ENCODE data around the gene FUT9. TPM values are rescaled to one million over a fixed set of nuclear protein-coding genes. Genes with fewer than 3 reads are reported as not detected.

FUT9 gene
- total and polyA plus RNA-seq, 10 of the 15 experiments (the other 5 are each of a cell fraction or from before 2014, with no cell fraction given): not detected

DNA sequence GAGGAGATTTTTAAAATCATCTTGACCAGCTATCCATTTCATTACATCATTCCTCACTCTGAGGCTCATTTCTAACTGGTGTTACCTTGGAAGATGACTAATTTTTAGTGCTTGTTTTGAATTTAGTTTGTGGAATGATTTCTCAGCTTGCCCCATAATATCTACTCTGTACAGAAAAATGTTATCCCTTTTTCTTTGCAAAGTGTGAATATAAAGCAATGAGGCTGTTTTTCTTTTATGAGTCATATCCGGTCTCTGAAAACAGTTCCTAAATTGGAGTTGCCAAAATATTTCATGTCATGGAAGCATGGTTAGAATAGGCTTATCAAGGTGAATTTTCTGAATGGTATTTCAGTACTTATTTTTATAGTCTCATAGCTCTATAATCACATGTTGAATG lies 43.8 kb downstream of the FUT9 start (continued):
- no peak for TF ChIP-seq SP1 (IDR thresholded peaks at IDR 0.05; ENCODE audit: low read depth, low read length)
- TF ChIP-seq, protein P1, sequence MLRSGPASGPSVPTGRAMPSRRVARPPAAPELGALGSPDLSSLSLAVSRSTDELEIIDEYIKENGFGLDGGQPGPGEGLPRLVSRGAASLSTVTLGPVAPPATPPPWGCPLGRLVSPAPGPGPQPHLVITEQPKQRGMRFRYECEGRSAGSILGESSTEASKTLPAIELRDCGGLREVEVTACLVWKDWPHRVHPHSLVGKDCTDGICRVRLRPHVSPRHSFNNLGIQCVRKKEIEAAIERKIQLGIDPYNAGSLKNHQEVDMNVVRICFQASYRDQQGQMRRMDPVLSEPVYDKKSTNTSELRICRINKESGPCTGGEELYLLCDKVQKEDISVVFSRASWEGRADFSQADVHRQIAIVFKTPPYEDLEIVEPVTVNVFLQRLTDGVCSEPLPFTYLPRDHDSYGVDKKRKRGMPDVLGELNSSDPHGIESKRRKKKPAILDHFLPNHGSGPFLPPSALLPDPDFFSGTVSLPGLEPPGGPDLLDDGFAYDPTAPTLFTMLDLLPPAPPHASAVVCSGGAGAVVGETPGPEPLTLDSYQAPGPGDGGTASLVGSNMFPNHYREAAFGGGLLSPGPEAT (IDR thresholded peaks at IDR 0.05; ENCODE audit: low read depth): no peak

DNA sequence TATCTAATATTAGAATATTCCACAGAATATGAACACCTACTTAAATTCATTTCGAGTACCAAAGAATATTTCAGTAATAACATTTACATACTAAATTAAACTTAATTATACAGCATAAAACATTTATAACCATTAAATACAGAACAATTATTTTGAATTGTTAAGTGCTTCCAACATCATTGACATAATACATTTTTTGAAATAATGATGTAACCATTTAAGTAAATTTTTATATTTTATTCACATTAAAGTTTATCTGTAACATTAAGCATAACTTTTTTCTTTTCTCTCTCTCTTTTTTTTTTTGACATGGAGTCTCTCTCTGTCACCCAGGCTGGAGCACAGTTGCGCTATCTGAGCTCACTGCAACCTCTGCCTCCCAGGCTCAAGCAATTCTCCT lies 44.5 kb downstream of the FUT9 start:
- in situ Hi-C loops (cut with MboI) (no loop called here), intact Hi-C loops (cut with micrococcal nuclease; ENCODE audit: unreplicated experiment) (no loop called here)
- ChIA-PET RAD21 (ENCODE audit: unreplicated experiment) (no interaction called here), SMC1A (ENCODE audit: uncharacterized antibody, unreplicated experiment) (no interaction called here), CTCF (no interaction called here), POLR2A (no interaction called here)
- no peak overlapping the region for H3K4me3 ChIP-seq
- WGBS (ENCODE audit: insufficient coverage, insufficient replicate concordance, low lambda C conversion rate, missing lambda C conversion rate): 4% methylated on average over 1 of the region's 2 CpGs
- BruUV-seq (replicated peaks): no TSS peak
- H3K9ac ChIP-seq (ENCODE audit: control insufficient read depth, insufficient read depth, low read length): no peak overlapping the region
- TF ChIP-seq, protein P2, sequence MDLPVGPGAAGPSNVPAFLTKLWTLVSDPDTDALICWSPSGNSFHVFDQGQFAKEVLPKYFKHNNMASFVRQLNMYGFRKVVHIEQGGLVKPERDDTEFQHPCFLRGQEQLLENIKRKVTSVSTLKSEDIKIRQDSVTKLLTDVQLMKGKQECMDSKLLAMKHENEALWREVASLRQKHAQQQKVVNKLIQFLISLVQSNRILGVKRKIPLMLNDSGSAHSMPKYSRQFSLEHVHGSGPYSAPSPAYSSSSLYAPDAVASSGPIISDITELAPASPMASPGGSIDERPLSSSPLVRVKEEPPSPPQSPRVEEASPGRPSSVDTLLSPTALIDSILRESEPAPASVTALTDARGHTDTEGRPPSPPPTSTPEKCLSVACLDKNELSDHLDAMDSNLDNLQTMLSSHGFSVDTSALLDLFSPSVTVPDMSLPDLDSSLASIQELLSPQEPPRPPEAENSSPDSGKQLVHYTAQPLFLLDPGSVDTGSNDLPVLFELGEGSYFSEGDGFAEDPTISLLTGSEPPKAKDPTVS (IDR thresholded peaks at IDR 0.05; ENCODE audit: low read depth, low read length): no peak
- TF ChIP-seq MTA2 (IDR thresholded peaks at IDR 0.05; ENCODE audit: low read depth) (no peak), YBX1 (IDR thresholded peaks at IDR 0.05) (no peak), EZH2 (IDR thresholded peaks at IDR 0.05; ENCODE audit: borderline replicate concordance, control insufficient read depth, low read depth, low read length) (no peak), RB1 (IDR thresholded peaks at IDR 0.05; ENCODE audit: borderline replicate concordance) (no peak), NFYB (IDR thresholded peaks at IDR 0.05; ENCODE audit: insufficient read depth, low read depth, low read length) (no peak)
- TF ChIP-seq, protein P3, sequence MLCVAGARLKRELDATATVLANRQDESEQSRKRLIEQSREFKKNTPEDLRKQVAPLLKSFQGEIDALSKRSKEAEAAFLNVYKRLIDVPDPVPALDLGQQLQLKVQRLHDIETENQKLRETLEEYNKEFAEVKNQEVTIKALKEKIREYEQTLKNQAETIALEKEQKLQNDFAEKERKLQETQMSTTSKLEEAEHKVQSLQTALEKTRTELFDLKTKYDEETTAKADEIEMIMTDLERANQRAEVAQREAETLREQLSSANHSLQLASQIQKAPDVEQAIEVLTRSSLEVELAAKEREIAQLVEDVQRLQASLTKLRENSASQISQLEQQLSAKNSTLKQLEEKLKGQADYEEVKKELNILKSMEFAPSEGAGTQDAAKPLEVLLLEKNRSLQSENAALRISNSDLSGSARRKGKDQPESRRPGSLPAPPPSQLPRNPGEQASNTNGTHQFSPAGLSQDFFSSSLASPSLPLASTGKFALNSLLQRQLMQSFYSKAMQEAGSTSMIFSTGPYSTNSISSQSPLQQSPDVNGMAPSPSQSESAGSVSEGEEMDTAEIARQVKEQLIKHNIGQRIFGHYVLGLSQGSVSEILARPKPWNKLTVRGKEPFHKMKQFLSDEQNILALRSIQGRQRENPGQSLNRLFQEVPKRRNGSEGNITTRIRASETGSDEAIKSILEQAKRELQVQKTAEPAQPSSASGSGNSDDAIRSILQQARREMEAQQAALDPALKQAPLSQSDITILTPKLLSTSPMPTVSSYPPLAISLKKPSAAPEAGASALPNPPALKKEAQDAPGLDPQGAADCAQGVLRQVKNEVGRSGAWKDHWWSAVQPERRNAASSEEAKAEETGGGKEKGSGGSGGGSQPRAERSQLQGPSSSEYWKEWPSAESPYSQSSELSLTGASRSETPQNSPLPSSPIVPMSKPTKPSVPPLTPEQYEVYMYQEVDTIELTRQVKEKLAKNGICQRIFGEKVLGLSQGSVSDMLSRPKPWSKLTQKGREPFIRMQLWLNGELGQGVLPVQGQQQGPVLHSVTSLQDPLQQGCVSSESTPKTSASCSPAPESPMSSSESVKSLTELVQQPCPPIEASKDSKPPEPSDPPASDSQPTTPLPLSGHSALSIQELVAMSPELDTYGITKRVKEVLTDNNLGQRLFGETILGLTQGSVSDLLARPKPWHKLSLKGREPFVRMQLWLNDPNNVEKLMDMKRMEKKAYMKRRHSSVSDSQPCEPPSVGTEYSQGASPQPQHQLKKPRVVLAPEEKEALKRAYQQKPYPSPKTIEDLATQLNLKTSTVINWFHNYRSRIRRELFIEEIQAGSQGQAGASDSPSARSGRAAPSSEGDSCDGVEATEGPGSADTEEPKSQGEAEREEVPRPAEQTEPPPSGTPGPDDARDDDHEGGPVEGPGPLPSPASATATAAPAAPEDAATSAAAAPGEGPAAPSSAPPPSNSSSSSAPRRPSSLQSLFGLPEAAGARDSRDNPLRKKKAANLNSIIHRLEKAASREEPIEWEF (IDR thresholded peaks at IDR 0.05; ENCODE audit: insufficient replicate concordance, low read depth, low read length): no peak
- H3K9me3 ChIP-seq (replicated peaks; ENCODE audit: control insufficient read depth, insufficient read depth, low read length): no peaks in the 10 kb centered on the region
- no peak overlapping the region for H3K4me2 ChIP-seq (ENCODE audit: control insufficient read depth, insufficient read depth)
- no peak for DNase-seq (ENCODE audit: low read depth, low spot score)
- H2AFZ ChIP-seq (ENCODE audit: control insufficient read depth, low read depth, low read length): no peak overlapping the region
- ATAC-seq: no peak
- H3K36me3 ChIP-seq (ENCODE audit: control insufficient read depth in 2 of 2, insufficient read depth in 2 of 2, low read length in 1 of 2): no peaks in the 10 kb centered on the region
- no peak for FAIRE-seq
- H4K20me1 ChIP-seq (ENCODE audit: control insufficient read depth, insufficient read depth): no peaks in the 10 kb centered on the region
- H3K27me3 ChIP-seq (replicated peaks in 1 of 2; ENCODE audit: control insufficient read depth in 2 of 2, insufficient read depth in 2 of 2, low read length in 1 of 2): no peaks in the 10 kb centered on the region
- no peak overlapping the region for H3K27ac ChIP-seq (ENCODE audit: control insufficient read depth, insufficient read depth)
- no peaks in the 10 kb centered on the region for H3K79me2 ChIP-seq (ENCODE audit: control insufficient read depth, insufficient read depth, low read length)
- H3K4me1 ChIP-seq (ENCODE audit: control insufficient read depth, insufficient read depth, low read length): no peaks in the 10 kb centered on the region

Measured in GM12878 (cell line).